Measurements from ENCODE around the gene CA5A.
A peak's percentile ranks its signal among the peaks of the same experiment; 100 is the strongest.

The CA5A gene

DNA sequence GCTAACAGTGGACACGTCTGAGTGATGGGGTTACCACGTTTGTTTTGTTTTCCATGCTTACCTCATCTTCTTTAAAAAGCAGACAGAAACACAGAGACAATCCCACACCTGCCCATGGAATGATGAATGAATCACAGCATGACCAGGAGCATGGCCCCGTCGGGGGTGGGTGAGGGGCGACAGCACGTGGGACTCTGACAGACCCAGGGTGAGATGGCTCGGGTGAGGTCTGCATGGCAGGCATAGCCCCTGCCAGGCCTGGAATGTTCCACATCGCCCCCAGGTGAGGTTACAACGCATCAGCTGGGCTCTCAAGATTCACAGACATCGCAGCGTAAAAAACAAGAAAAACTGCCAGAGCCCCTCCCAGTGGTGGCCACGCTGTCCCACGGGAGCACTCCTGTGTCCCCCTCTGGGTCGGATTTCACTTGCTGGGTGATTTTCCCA lies 85.2 kb downstream of the CA5A start:
- Histone ChIP-seq H3K4me3 (replicated peaks; ENCODE audit: insufficient read depth, low read length) (no peak overlapping the region), H3K27me3 (ENCODE audit: insufficient read depth, poor library complexity, severe bottlenecking) (no peaks in the 10 kb centered on the region), H3K27ac (replicated peaks) (no peak overlapping the region)
- DNase-seq (ENCODE audit: low read depth in 1 of 2, low spot score in 1 of 2), result no peak
- TF ChIP-seq, protein P1, sequence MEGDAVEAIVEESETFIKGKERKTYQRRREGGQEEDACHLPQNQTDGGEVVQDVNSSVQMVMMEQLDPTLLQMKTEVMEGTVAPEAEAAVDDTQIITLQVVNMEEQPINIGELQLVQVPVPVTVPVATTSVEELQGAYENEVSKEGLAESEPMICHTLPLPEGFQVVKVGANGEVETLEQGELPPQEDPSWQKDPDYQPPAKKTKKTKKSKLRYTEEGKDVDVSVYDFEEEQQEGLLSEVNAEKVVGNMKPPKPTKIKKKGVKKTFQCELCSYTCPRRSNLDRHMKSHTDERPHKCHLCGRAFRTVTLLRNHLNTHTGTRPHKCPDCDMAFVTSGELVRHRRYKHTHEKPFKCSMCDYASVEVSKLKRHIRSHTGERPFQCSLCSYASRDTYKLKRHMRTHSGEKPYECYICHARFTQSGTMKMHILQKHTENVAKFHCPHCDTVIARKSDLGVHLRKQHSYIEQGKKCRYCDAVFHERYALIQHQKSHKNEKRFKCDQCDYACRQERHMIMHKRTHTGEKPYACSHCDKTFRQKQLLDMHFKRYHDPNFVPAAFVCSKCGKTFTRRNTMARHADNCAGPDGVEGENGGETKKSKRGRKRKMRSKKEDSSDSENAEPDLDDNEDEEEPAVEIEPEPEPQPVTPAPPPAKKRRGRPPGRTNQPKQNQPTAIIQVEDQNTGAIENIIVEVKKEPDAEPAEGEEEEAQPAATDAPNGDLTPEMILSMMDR (IDR thresholded peaks at IDR 0.05; ENCODE audit: insufficient read depth, low read length), result no peak
- no peak for TF ChIP-seq SPI1 (IDR thresholded peaks at IDR 0.05; ENCODE audit: borderline replicate concordance, low read depth)
- no peak for TF ChIP-seq GABPA (IDR thresholded peaks at IDR 0.05; ENCODE audit: low read depth)
- TF ChIP-seq, protein P2, sequence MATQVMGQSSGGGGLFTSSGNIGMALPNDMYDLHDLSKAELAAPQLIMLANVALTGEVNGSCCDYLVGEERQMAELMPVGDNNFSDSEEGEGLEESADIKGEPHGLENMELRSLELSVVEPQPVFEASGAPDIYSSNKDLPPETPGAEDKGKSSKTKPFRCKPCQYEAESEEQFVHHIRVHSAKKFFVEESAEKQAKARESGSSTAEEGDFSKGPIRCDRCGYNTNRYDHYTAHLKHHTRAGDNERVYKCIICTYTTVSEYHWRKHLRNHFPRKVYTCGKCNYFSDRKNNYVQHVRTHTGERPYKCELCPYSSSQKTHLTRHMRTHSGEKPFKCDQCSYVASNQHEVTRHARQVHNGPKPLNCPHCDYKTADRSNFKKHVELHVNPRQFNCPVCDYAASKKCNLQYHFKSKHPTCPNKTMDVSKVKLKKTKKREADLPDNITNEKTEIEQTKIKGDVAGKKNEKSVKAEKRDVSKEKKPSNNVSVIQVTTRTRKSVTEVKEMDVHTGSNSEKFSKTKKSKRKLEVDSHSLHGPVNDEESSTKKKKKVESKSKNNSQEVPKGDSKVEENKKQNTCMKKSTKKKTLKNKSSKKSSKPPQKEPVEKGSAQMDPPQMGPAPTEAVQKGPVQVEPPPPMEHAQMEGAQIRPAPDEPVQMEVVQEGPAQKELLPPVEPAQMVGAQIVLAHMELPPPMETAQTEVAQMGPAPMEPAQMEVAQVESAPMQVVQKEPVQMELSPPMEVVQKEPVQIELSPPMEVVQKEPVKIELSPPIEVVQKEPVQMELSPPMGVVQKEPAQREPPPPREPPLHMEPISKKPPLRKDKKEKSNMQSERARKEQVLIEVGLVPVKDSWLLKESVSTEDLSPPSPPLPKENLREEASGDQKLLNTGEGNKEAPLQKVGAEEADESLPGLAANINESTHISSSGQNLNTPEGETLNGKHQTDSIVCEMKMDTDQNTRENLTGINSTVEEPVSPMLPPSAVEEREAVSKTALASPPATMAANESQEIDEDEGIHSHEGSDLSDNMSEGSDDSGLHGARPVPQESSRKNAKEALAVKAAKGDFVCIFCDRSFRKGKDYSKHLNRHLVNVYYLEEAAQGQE (IDR thresholded peaks at IDR 0.05; ENCODE audit: insufficient replicate concordance, low read depth), result no peak
- no peak for TF ChIP-seq POLR2AphosphoS5 (IDR thresholded peaks at IDR 0.05; ENCODE audit: low read depth)

DNA sequence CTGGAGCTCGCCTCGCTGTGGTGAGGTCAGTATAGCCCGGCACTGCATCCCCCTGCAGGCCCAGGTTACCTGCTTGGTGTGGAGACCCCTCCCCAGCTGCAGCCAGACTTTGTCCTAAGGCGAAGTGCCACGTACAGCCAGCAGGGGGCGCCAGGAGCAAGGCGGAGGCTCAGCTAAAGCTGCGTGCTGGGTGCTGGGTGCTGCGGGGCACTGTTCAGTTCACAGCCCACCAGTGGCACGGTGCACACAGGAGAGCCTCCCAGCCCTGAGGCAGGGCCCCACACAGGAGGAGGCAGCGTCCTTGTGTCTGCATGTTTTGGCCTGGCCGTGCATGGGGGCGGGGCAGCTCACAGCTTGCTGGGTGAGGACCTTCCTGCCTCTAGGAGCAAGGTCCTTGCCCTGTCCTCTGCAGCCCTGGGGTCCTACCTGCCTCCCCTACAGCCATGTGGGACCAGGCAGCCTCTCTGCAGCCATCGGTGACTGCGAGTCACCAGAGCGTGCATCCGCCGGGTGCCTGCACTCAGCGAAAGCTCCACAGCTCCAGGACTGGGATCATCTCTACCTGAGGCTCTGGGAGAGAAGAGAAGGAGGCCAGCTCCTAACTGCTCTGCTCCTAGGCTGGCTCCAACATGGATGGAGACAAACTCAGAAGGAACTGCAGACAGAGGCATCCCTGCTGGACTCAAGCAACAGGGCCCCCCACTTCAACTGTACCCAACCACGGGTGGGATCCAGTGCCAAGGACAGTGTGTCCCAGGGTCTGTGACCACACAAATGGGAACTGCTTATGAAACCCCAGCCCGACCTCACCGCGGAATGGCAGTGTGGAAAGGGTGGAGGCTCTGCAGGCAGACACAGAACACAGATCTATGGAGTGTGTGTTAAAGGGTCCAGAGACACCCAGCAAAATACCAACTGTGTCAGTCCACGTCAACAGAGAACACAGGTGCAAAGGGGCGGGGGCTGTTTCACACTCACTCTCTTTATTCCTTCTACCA lies 86.0 kb downstream of the CA5A start:
- peak in 1 of 2 experiments; percentile 45 for DNase-seq (ENCODE audit: low read depth in 1 of 2, low spot score in 1 of 2)
- H3K4me3 ChIP-seq (replicated peaks; ENCODE audit: insufficient read depth, low read length), result no peak overlapping the region
- H3K27me3 ChIP-seq (ENCODE audit: insufficient read depth, poor library complexity, severe bottlenecking), result no peaks in the 10 kb centered on the region
- TF ChIP-seq, protein P1 (IDR thresholded peaks at IDR 0.05; ENCODE audit: insufficient read depth, low read length), result peak; percentile 35
- TF ChIP-seq, protein P2 (IDR thresholded peaks at IDR 0.05; ENCODE audit: insufficient replicate concordance, low read depth), result no peak
- TF ChIP-seq POLR2AphosphoS5 (IDR thresholded peaks at IDR 0.05; ENCODE audit: low read depth), result 0 out of 2 replicates have a peak, but pooled peaks have one; percentile 23
- H3K27ac ChIP-seq (replicated peaks), result no peak overlapping the region

DNA sequence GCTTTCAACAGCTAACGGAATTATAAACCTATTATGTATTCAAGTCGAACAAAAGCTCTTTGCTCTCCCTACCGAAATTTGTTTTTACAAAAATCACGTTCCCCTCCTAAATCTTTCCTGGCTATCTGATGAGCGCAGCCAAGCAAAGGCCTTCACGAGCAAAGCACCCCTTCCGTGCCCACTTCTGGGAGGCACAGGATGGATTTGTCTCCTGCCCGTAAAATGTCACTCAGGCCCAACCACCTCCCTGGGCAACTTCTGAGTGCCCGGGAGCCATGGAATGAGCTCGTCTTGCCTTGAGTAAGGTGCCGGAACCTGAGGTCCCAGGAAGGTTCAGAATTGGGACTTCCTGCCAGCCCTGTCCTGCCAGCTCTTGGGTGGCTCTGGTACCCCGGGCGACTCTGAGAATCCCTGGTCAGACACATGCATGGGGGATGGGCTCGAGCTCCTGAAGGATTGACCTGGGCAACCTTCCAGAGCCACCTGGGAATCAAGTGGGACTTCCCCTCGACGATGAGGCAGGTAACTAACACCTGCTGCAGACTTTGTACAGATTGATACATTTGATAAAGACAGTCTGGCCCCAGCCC lies 86.8 kb downstream of the CA5A start:
- Histone ChIP-seq H3K27ac (replicated peaks) (no peak overlapping the region), H3K4me3 (replicated peaks; ENCODE audit: insufficient read depth, low read length) (no peak overlapping the region), H3K27me3 (ENCODE audit: insufficient read depth, poor library complexity, severe bottlenecking) (no peaks in the 10 kb centered on the region)
- no peak for DNase-seq (ENCODE audit: low read depth in 1 of 2, low spot score in 1 of 2)
- no peak for TF ChIP-seq GABPA (IDR thresholded peaks at IDR 0.05; ENCODE audit: low read depth)
- TF ChIP-seq, protein P1 (IDR thresholded peaks at IDR 0.05; ENCODE audit: insufficient read depth, low read length), result no peak
- TF ChIP-seq SPI1 (IDR thresholded peaks at IDR 0.05; ENCODE audit: borderline replicate concordance, low read depth), result no peak
- TF ChIP-seq, protein P2 (IDR thresholded peaks at IDR 0.05; ENCODE audit: insufficient replicate concordance, low read depth), result no peak
- TF ChIP-seq POLR2AphosphoS5 (IDR thresholded peaks at IDR 0.05; ENCODE audit: low read depth), result no peak

Measured in HL-60 (cell line).